ENCODE measurements around the gene EML3.
"Not testable (repeated sequence)": the region's sequence is repeated elsewhere in the genome, so short reads cannot be mapped to it uniquely, and the experiment has no call there.

EML3 gene

GRCh38 chr11:62593434-62594044 is 19.0 kb downstream of the EML3 start:
- peak; percentile 33 for DNase-seq

GRCh38 chr11:62592989-62593421 is 19.6 kb downstream of the EML3 start:
- no peak for DNase-seq

DNA sequence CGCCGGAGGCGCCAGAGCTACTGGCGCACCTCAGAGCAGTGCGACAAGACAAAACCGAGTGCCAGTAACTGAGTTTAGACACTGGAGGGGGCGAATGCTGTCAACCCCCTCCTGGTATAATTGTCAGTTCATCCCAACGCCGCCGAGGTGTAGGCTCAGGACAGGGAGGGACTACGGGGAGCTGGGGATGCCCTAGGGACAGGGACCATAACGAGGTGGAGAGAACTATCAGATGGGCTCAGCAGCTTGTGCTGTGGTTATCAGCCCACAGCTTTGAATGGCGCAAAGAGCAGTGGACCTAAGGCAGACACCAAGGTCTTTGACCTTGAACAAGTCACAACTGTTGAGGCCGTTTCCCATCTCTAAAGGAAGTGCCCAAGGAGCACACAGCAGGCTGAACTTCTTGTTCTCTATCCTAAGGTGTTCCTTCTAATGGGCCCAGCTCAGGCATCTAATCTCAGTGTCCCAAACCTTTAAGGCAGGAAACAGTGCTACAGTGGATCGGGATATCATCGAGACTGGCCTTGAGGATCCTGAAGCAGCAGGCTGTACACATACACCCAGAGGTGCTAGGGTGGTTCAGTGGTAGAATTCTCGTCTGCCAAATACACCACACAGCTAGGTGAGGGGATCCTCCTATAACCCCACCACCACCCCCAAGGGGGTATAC is 20.3 kb downstream of the EML3 start:
- DNase-seq = no peak

- DNase-seq = peak; percentile 98
Measured at GRCh38 chr11:62591448-62592145, 21.0 kb downstream of the EML3 start, which contains the start of gene TUT1. Gene TUT1 (minus strand): TSS chr11:62591523. CDS start chr11:62591485, 38 bp downstream.

- no peak for DNase-seq
Measured at GRCh38 chr11:62588966-62589637, 23.5 kb downstream of the EML3 start.

DNA sequence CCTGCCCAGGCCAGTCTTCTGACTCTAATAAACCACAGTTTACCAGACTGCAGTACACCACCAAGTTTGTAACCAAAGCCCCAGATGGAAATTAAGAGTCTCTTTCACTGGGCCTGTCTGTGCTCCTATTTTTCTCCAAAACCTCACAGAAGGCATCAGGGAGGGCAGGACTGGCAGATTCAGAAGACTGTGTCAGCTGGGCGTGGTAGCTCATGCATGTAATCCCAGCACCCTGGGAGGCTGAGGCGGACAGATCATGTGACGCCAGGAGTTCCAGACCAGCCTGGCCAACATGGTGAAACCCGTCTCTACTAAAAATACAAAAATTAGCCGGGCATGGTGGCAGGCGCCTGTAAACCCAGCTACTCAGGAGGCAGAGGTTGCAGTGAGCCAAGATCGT is 27.2 kb downstream of the EML3 start:
- not testable (repeated sequence) for DNase-seq

DNA sequence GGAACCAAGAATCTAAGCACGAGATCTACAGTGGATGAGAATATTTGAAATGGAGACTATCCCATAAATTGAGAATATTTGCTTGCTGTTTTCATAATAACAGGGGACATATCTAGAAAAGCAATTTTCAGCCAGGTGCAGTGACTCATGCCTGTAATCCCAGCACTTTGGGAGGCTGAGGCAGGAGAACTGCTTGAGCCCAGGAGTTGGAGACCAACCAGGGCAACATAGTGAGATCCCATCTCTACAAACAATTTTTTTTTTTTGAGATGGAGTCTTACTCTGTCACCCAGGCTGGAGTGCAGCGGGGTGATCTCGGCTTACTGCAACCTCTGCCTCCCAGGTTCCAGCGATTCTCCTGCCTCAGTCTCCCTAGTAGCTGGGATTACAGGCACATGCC is 30.8 kb downstream of the EML3 start:
- DNase-seq = not testable (repeated sequence)

DNA sequence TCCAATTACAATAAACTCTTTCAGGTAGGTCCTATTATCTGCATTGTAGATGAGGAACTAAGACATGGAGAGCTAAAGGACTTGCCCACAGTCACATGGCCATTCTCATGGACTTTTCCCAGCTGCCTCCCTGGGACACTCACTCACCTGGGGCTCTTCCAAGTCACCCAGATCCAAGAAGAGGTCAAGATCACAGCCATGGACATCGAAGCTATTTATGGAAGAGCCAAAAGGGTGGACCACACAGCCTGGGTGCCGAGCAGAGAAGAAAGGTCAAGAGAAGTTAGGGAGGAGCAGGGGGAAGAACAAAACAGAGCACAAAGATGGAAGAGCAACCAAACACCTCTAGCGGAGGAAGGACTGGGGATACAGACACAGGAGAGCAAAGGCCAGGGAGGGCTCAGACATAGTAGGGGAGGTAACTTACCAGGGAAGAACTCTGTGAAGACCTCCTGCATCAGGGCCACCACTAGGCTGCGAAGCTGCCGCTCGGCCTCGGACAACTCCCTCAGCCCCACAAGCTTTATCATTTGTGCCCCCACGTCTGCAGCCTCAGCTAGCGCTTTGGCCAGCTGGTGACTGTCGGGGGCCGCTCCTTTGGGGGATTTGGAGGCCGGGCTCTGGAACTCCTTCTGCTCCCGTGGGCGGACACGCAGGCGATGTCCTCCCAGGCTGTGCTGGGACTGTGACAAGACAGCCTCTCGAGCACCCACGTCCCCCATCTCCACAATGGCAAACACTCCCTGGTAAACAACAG is 31.4 kb downstream of the EML3 start:
- DNase-seq = no peak

- DNase-seq = no peak
Measured at GRCh38 chr11:62579252-62579651, 33.3 kb downstream of the EML3 start.

- DNase-seq = no peak
Measured at GRCh38 chr11:62578541-62578940, 34.0 kb downstream of the EML3 start.

- no peak for DNase-seq
Measured at GRCh38 chr11:62577046-62577714, 35.4 kb downstream of the EML3 start.

GRCh38 chr11:62575837-62576236 is 36.7 kb downstream of the EML3 start:
- no peak for DNase-seq

DNA sequence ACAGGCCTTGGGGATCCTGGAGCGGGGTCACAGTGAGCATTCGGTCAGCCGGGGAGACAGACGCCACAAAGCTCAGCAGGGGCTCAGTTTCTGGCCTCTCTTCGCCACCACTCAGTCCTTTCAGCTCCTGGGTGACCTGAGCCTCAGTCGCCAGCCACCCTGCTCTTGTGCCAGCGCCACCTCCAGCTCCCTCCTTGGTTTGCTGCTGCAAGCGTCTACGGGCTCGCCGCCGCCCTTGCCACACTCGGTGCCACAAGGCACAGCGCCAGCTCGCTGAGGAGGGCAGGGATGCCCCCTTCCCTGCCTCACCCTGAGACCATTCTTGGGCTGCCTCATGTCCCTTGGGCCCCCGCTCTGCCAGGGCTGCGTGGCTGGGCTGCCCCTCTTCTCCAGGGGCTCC is 37.4 kb downstream of the EML3 start:
- no peak for DNase-seq

GRCh38 chr11:62574363-62575071 is 38.1 kb downstream of the EML3 start:
- no peak for DNase-seq

GRCh38 chr11:62573592-62574362 is 38.8 kb downstream of the EML3 start, which contains the start of gene EEF1G:
Gene EEF1G (minus strand): TSS chr11:62573891. CDS start chr11:62573842, 49 bp downstream.
- peak; percentile 98 for DNase-seq

DNA sequence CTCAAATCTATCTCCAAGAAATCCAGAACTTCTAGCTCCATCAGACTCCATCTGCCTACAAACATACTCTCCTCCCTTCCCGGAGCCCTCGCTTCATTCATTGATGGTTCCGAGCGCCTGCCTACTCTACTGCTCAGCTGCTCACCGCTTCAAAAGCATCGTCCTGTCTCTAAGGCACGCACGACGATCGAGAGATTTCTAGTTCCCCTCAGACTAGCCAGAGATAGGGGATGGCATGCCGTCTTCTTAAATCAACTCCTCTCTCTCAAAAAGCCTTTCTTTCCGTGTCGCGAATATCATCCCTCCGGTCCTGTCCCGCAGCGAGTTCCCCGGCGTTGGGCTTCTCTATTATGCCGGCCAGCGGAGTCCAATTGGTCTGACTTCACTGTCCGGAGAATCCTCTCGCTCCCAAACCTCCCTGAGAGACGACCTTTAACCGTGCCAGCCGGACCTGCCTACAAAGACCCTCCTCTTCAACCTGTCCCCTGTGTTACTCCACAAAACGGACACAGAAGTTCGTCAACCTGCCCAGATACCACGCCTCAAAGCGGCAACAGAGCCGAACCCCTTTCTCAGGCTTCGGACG is 39.5 kb downstream of the EML3 start:
- DNase-seq = no peak

- no peak for DNase-seq
Measured at GRCh38 chr11:62572431-62572830, 40.1 kb downstream of the EML3 start.

- DNase-seq = not testable (repeated sequence)
Measured at GRCh38 chr11:62571493-62571892, 41.1 kb downstream of the EML3 start.

- DNase-seq = not testable (repeated sequence)
Measured at GRCh38 chr11:62570903-62571302, 41.7 kb downstream of the EML3 start.

GRCh38 chr11:62569611-62570010 is 43.0 kb downstream of the EML3 start:
- no peak for DNase-seq
